ENCODE results near the gene SLC16A14.
A peak's percentile ranks its signal among the peaks of the same experiment; 100 is the strongest.
"Not testable (repeated sequence)": the region's sequence is repeated elsewhere in the genome, so short reads cannot be mapped to it uniquely, and the experiment has no call there.

Gene SLC16A14
- total RNA-seq: 0 to 2.4 (median 0.25) reads per million in 9 experiments

GRCh38 chr2:230068651-230069055 lies at the start of gene SLC16A14:
TSS of gene SLC16A14 (minus strand) at chr2:230068924. CDS start at chr2:230059352, 9,572 bp downstream.
- Mint-ChIP-seq H3K9me3 (no peaks in the 10 kb centered on the region), H3K4me1 (ENCODE audit: low read depth in 2 of 2) (peaks cover 14 to 25% of the 10 kb centered on the region in 2 donors), H3K36me3 (ENCODE audit: insufficient read depth) (peaks cover 14% of the 10 kb centered on the region), H3K4me3 (peak within 1 kb of the TSS; percentile 71 to 83), H3K27ac (no peak within 1 kb of the TSS), H3K27me3 (peaks cover 17 to 20% of the 10 kb centered on the region in 2 donors)
- peak; percentile 11 for ATAC-seq (replicated peaks)
- peak in 1 of 3 experiments; percentile 1 for DNase-seq

- peaks cover 62 to 65% of the 10 kb centered on the region in 2 donors for H3K27me3 Mint-ChIP-seq
- peaks cover 0 to 2% of the 10 kb centered on the region in 2 donors for H3K9me3 Mint-ChIP-seq
- ATAC-seq (replicated peaks) (no peak), DNase-seq (no peak)
- no peaks in the 10 kb centered on the region for H3K36me3 Mint-ChIP-seq (ENCODE audit: insufficient read depth)
- no peak overlapping the region for H3K27ac Mint-ChIP-seq
- H3K4me1 Mint-ChIP-seq (ENCODE audit: low read depth in 2 of 2): no peaks in the 10 kb centered on the region
- H3K4me3 Mint-ChIP-seq: no peak overlapping the region
Observed at GRCh38 chr2:230106771-230107170, 38.0 kb upstream of the SLC16A14 start.

GRCh38 chr2:230101967-230102366 lies 33.2 kb upstream of the SLC16A14 start:
- peaks cover 50 to 53% of the 10 kb centered on the region in 2 donors for H3K27me3 Mint-ChIP-seq

GRCh38 chr2:230097841-230098240 lies 29.1 kb upstream of the SLC16A14 start:
- Mint-ChIP-seq H3K9me3 (peaks cover 0 to 2% of the 10 kb centered on the region in 2 donors), H3K4me1 (ENCODE audit: low read depth in 2 of 2) (no peaks in the 10 kb centered on the region), H3K36me3 (ENCODE audit: insufficient read depth) (no peaks in the 10 kb centered on the region), H3K27me3 (peaks cover 12 to 20% of the 10 kb centered on the region in 2 donors), H3K4me3 (no peak overlapping the region), H3K27ac (no peak overlapping the region)
- DNase-seq: no peak
- no peak for ATAC-seq (replicated peaks)

More at GRCh38 chr2:230101967-230102366, 33.2 kb upstream of the SLC16A14 start:
- H3K36me3 Mint-ChIP-seq (ENCODE audit: insufficient read depth); H3K4me3 Mint-ChIP-seq; DNase-seq; H3K4me1 Mint-ChIP-seq (ENCODE audit: low read depth in 2 of 2); H3K27ac Mint-ChIP-seq; H3K9me3 Mint-ChIP-seq; ATAC-seq (replicated peaks): not testable (repeated sequence)

- DNase-seq: no peak
- Mint-ChIP-seq H3K36me3 (ENCODE audit: insufficient read depth) (no peaks in the 10 kb centered on the region), H3K27me3 (peaks cover 8 to 20% of the 10 kb centered on the region in 2 donors), H3K9me3 (peaks cover 0 to 2% of the 10 kb centered on the region in 2 donors), H3K4me3 (no peak overlapping the region), H3K27ac (no peak overlapping the region), H3K4me1 (ENCODE audit: low read depth in 2 of 2) (no peaks in the 10 kb centered on the region)
- ATAC-seq (replicated peaks): no peak
Observed at GRCh38 chr2:230097424-230097823, 28.7 kb upstream of the SLC16A14 start.

- no peak for DNase-seq
- H3K36me3 Mint-ChIP-seq (ENCODE audit: insufficient read depth): no peaks in the 10 kb centered on the region
- H3K27ac Mint-ChIP-seq: no peak overlapping the region
- no peak overlapping the region for H3K4me3 Mint-ChIP-seq
- H3K9me3 Mint-ChIP-seq: no peaks in the 10 kb centered on the region
- no peaks in the 10 kb centered on the region for H3K4me1 Mint-ChIP-seq (ENCODE audit: low read depth in 2 of 2)
- no peak for ATAC-seq (replicated peaks)
- peaks cover 43 to 45% of the 10 kb centered on the region in 2 donors for H3K27me3 Mint-ChIP-seq
Observed at GRCh38 chr2:230090967-230091366, 22.2 kb upstream of the SLC16A14 start.

- no peaks in the 10 kb centered on the region for H3K9me3 Mint-ChIP-seq
- no peak overlapping the region for H3K27ac Mint-ChIP-seq
- H3K4me1 Mint-ChIP-seq (ENCODE audit: low read depth in 2 of 2): no peaks in the 10 kb centered on the region
- H3K4me3 Mint-ChIP-seq: no peak overlapping the region
- no peak for ATAC-seq (replicated peaks)
- H3K27me3 Mint-ChIP-seq: peaks cover 16 to 26% of the 10 kb centered on the region in 2 donors
- H3K36me3 Mint-ChIP-seq (ENCODE audit: insufficient read depth): peaks cover under 1% of the 10 kb centered on the region
- DNase-seq: no peak
Observed at GRCh38 chr2:230085201-230085600, 16.5 kb upstream of the SLC16A14 start.

GRCh38 chr2:230077851-230078547 lies 9.3 kb upstream of the SLC16A14 start:
- DNase-seq (no peak), ATAC-seq (replicated peaks) (no peak)
- Mint-ChIP-seq H3K27me3 (no peaks in the 10 kb centered on the region), H3K4me3 (no peak overlapping the region), H3K36me3 (ENCODE audit: insufficient read depth) (peaks cover 5% of the 10 kb centered on the region), H3K27ac (no peak overlapping the region), H3K4me1 (ENCODE audit: low read depth in 2 of 2) (no peaks in the 10 kb centered on the region), H3K9me3 (no peaks in the 10 kb centered on the region)

- Mint-ChIP-seq H3K27me3 (no peaks in the 10 kb centered on the region), H3K4me1 (ENCODE audit: low read depth in 2 of 2) (no peaks in the 10 kb centered on the region), H3K36me3 (ENCODE audit: insufficient read depth) (peaks cover 5% of the 10 kb centered on the region), H3K27ac (no peak overlapping the region), H3K4me3 (no peak overlapping the region), H3K9me3 (no peaks in the 10 kb centered on the region)
- DNase-seq: no peak
- no peak for ATAC-seq (replicated peaks)
Observed at GRCh38 chr2:230076819-230077218, 8.1 kb upstream of the SLC16A14 start.

- H3K36me3 Mint-ChIP-seq (ENCODE audit: insufficient read depth): peaks cover 5% of the 10 kb centered on the region
- H3K27me3 Mint-ChIP-seq: no peaks in the 10 kb centered on the region
- H3K4me3 Mint-ChIP-seq: no peak overlapping the region
- H3K4me1 Mint-ChIP-seq (ENCODE audit: low read depth in 2 of 2): no peaks in the 10 kb centered on the region
- no peak for DNase-seq
- H3K9me3 Mint-ChIP-seq: no peaks in the 10 kb centered on the region
- no peak for ATAC-seq (replicated peaks)
- no peak overlapping the region for H3K27ac Mint-ChIP-seq
Observed at GRCh38 chr2:230075988-230076631, 7.4 kb upstream of the SLC16A14 start.

- Mint-ChIP-seq H3K4me1 (ENCODE audit: low read depth in 2 of 2) (peaks cover 14 to 25% of the 10 kb centered on the region in 2 donors), H3K27me3 (peaks cover 13 to 16% of the 10 kb centered on the region in 2 donors), H3K9me3 (no peaks in the 10 kb centered on the region), H3K27ac (no peak overlapping the region), H3K4me3 (no peak overlapping the region), H3K36me3 (ENCODE audit: insufficient read depth) (peaks cover 17% of the 10 kb centered on the region)
- ATAC-seq (replicated peaks) (no peak), DNase-seq (no peak)
Observed at GRCh38 chr2:230071421-230071820, 2.7 kb upstream of the SLC16A14 start.

- peaks cover 14% of the 10 kb centered on the region for H3K36me3 Mint-ChIP-seq (ENCODE audit: insufficient read depth)
- no peaks in the 10 kb centered on the region for H3K9me3 Mint-ChIP-seq
- no peak overlapping the region for H3K27ac Mint-ChIP-seq
- H3K27me3 Mint-ChIP-seq: peaks cover 13 to 16% of the 10 kb centered on the region in 2 donors
- peak overlapping the region; percentile 71 to 83 for H3K4me3 Mint-ChIP-seq
- DNase-seq: no peak
- no peak for ATAC-seq (replicated peaks)
- H3K4me1 Mint-ChIP-seq (ENCODE audit: low read depth in 2 of 2): peaks cover 14 to 25% of the 10 kb centered on the region in 2 donors
Observed at GRCh38 chr2:230069402-230069801, 678 bp upstream of the SLC16A14 start.

GRCh38 chr2:230068016-230068650 lies 591 bp downstream of the SLC16A14 start:
- Mint-ChIP-seq H3K27me3 (peaks cover 22 to 24% of the 10 kb centered on the region in 2 donors), H3K9me3 (no peaks in the 10 kb centered on the region), H3K4me1 (ENCODE audit: low read depth in 2 of 2) (peaks cover 14 to 25% of the 10 kb centered on the region in 2 donors), H3K36me3 (ENCODE audit: insufficient read depth) (peaks cover 14% of the 10 kb centered on the region), H3K4me3 (peak overlapping the region; percentile 71 to 83), H3K27ac (no peak overlapping the region)
- peak; percentile 35 for ATAC-seq (replicated peaks)
- DNase-seq: peak; percentile 8 to 35 (median 12)

All from effector memory CD8-positive, alpha-beta T cell (primary cell).